ENCODE measurements around the gene ELP2. TPM values are rescaled to one million over a fixed set of nuclear protein-coding genes. Genes with fewer than 3 reads are reported as not detected.

The ELP2 gene
- total and polyA plus RNA-seq, 9 of the 15 experiments (the other 6 are each of a cell fraction or from before 2014, with no cell fraction given), result 76.8 to 192 (median 140) TPM

DNA sequence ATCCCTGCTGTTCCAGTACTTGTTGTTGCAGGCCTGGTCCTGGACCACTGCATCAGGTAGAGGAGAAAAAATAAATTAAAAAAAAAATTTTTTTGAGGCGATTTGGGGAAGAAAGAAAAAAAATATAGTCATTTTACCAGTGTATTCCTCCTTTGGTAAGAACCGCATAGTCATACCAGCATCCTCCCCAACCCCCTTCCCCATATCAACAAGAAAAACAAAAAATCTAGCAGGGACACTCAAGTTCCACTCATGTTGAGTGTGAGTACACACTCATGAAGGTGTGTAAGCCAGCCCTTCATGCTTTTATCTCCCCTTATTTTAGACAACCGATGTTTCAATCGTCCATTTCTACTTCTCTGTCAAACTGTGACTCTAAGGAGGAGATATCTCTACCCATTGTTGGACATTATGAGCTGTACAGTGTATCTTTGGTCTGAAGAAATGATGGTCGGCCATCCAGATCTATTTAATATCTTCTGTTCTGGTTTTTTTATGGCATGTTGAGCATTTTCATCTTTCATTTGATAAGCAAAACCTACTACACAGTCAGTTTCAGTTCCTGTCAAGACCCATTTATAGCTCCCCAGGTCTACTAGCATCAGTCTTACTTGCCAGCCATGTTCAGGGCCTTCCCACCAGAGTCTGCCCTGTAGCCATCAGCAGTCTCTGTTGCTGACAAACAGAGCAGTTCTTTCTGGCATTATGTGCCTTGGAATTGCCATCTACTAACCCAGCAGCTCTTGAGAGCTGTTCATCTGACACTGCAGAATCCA, 20.0 kb downstream of the ELP2 start:
- ChIA-PET CTCF (ENCODE audit: low intra/inter-chr PET ratio) (no interaction called here), POLR2A (interaction anchor here (0.7 to 2.8 kb wide), 7 partner anchors 9 to 26 kb away, joined by 3 to 19 read pairs (median 3); partner anchors contain the start of genes ELP2 and SLC39A6)
- no peak for ATAC-seq
- H3K27me3 ChIP-seq (ENCODE audit: control insufficient read depth in 2 of 2, insufficient read depth in 2 of 2, low read length in 2 of 2), result no peaks in the 10 kb centered on the region
- in situ Hi-C loops (cut with MboI) (no loop called here), intact Hi-C loops (cut with micrococcal nuclease) (no loop called here)
- TF ChIP-seq NR2F6 (CRISPR knock-in tag; IDR thresholded peaks at IDR 0.05) (no peak), ZNF143 (CRISPR knock-in tag; IDR thresholded peaks at IDR 0.05) (no peak), CBFA2T3 (IDR thresholded peaks at IDR 0.05) (no peak), NCOA2 (IDR thresholded peaks at IDR 0.05; ENCODE audit: partially characterized antibody in 2 of 2) (no peak), RBM39 (optimal IDR thresholded peaks at IDR 0.05; ENCODE audit: low read depth, low read length) (no peak), SNRNP70 (optimal IDR thresholded peaks at IDR 0.05; ENCODE audit: low read depth, low read length) (no peak), BRD4 (IDR thresholded peaks at IDR 0.05) (no peak), DIDO1 (tag; IDR thresholded peaks at IDR 0.05; ENCODE audit: low read depth) (no peak), SPI1 (IDR thresholded peaks at IDR 0.05; ENCODE audit: borderline replicate concordance, low read depth, low read length) (no peak), ARHGAP35 (IDR thresholded peaks at IDR 0.05; ENCODE audit: partially characterized antibody) (no peak), ZNF766 (CRISPR knock-in tag; conservative IDR thresholded peaks at IDR 0.05) (no peak), THRAP3 (IDR thresholded peaks at IDR 0.05; ENCODE audit: borderline replicate concordance) (no peak), IRF1 (CRISPR knock-in tag; IDR thresholded peaks at IDR 0.05; ENCODE audit: borderline replicate concordance) (no peak), DMBX1 (CRISPR knock-in tag; IDR thresholded peaks at IDR 0.05; ENCODE audit: borderline replicate concordance) (no peak), TAL1 (IDR thresholded peaks at IDR 0.05) (no peak), NCOA4 (IDR thresholded peaks at IDR 0.05; ENCODE audit: partially characterized antibody) (no peak)
- TF ChIP-seq, protein P1, sequence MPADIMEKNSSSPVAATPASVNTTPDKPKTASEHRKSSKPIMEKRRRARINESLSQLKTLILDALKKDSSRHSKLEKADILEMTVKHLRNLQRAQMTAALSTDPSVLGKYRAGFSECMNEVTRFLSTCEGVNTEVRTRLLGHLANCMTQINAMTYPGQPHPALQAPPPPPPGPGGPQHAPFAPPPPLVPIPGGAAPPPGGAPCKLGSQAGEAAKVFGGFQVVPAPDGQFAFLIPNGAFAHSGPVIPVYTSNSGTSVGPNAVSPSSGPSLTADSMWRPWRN (IDR thresholded peaks at IDR 0.05; ENCODE audit: low read depth), result no peak
- no peak overlapping the region for H3K4me2 ChIP-seq (ENCODE audit: insufficient read depth, low read length)
- H3K4me1 ChIP-seq (replicated peaks in 1 of 2; ENCODE audit: control insufficient read depth in 2 of 2, insufficient read depth in 2 of 2, low read length in 2 of 2), result no peaks in the 10 kb centered on the region
- 93% methylated on average over 5 of the region's 5 CpGs for WGBS (ENCODE audit: insufficient coverage, low coverage, missing lambda C conversion rate)
- H3K9me3 ChIP-seq (replicated peaks; ENCODE audit: control insufficient read depth, insufficient read depth, low read depth, low read length), result no peaks in the 10 kb centered on the region
- no peaks in the 10 kb centered on the region for H4K20me1 ChIP-seq (replicated peaks; ENCODE audit: control insufficient read depth, insufficient read depth, low read length)
- H3K27ac ChIP-seq (ENCODE audit: extremely low read depth, low read depth, low read length), result no peak overlapping the region
- no peaks in the 10 kb centered on the region; the same call in 2 of the 3 replicates for H3K79me2 ChIP-seq (ENCODE audit: control insufficient read depth, insufficient read depth, low read length)
- no peak for FAIRE-seq
- no peak overlapping the region for H2AFZ ChIP-seq (ENCODE audit: low read depth, low read length)
- no peaks in the 10 kb centered on the region for H3K9me1 ChIP-seq (ENCODE audit: control insufficient read depth, insufficient read depth, low read length)
- no TSS peak for BruUV-seq (replicated peaks)
- no peak for DNase-seq (ENCODE audit: extremely low read depth in 1 of 4, low spot score in 3 of 4)
- no peak overlapping the region for H3K4me3 ChIP-seq
- H3K9ac ChIP-seq (ENCODE audit: insufficient read depth in 1 of 2, low read depth in 2 of 2, low read length in 2 of 2), result no peak overlapping the region
- H3K36me3 ChIP-seq (ENCODE audit: control insufficient read depth, insufficient read depth, low read length), result peaks cover 97% of the 10 kb centered on the region

Data from K562 (cell line).